ENCODE results near the gene PLPPR2. TPM values are rescaled to one million over a fixed set of nuclear protein-coding genes. Genes with fewer than 3 reads are reported as not detected.
"Not testable (repeated sequence)": the region's sequence is repeated elsewhere in the genome, so short reads cannot be mapped to it uniquely, and the experiment has no call there.

PLPPR2 gene
- polyA plus RNA-seq (2011; rRNA removed) = 13.8 and 18.5 TPM in 2 replicates
- 11.5 and 21.1 TPM in 2 replicates for polyA minus RNA-seq (2011; rRNA and poly(A)+ RNA removed)

DNA sequence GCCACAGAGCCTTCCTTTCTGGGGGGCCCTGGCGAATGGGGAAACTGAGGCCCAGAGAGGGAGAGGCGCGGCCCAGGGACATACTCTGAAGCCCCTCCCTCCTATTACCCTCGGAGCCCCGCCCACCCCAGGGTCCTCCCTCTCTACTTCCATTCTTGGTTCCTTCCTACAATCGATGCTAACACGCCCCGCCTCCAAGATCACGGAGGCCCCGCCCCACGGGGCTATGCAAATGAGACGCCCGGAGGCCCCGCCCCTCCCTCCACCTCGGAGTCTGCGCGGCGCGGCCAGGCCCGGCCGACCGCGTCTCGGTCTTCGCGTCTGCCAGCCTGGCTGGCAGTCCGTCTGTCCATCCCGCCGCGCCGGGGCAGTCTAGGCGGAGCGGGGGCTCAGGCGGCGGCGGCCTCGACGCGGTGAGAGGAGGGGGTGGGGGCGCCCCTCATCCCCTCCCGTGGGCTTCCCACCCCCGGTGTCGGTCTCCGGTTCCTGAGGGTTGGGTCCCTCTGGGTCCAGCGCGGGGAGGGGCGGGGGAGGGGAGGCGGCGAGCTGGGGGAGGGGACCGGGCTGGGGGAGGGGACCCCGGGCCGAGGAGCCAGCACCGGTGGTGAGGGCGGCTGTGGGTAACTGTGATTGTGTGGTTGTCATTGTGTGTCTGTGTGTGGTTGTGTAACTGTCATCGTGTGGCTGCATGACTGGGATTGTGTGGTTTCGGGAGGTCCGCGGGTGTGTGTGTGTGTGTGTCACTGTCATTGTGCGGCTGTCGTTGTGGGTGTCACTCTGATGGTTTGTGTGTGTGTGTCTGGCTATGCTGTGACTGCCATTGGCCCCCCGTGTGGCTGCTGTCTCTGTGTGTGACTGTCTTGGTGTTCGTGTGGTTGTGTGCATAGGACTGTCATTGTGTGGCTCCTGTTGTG lies at the start of gene PLPPR2:
Gene PLPPR2, plus strand, starts transcription at position 273 of the 914 bp plus-strand sequence. CDS start 2,242 bp downstream, outside the sequence.
- no peak for TF ChIP-seq CTCF (IDR thresholded peaks at IDR 0.05; ENCODE audit: low read depth, low read length)
- peak; percentile 46 for DNase-seq (ENCODE audit: low read depth, low spot score)
- peak within 1 kb of the TSS; percentile 11 for H3K27ac ChIP-seq (ENCODE audit: low read depth, low read length)
- H3K27me3 ChIP-seq (ENCODE audit: control insufficient read depth, insufficient read depth, low read length) = no peaks in the 10 kb centered on the region
- ChIA-PET CTCF (no interaction called here), POLR2A (no interaction called here)
- no peaks in the 10 kb centered on the region for H3K9me3 ChIP-seq (ENCODE audit: control insufficient read depth, insufficient read depth, low read length)
- peak within 1 kb of the TSS; percentile 81 for H3K4me3 ChIP-seq (ENCODE audit: low read depth, low read length)

- H3K9me3 ChIP-seq (ENCODE audit: control insufficient read depth, insufficient read depth, low read length) = no peaks in the 10 kb centered on the region
- no peak overlapping the region for H3K4me3 ChIP-seq (ENCODE audit: low read depth, low read length)
- no peak for TF ChIP-seq CTCF (IDR thresholded peaks at IDR 0.05; ENCODE audit: low read depth, low read length)
- ChIA-PET CTCF (interaction anchor here (1.8 kb wide), 1 partner anchor 12 kb away, joined by 6 read pairs; no protein-coding TSS in a partner anchor), POLR2A (no interaction called here)
- H3K27ac ChIP-seq (ENCODE audit: low read depth, low read length) = no peak overlapping the region
- peaks cover 3% of the 10 kb centered on the region for H3K27me3 ChIP-seq (ENCODE audit: control insufficient read depth, insufficient read depth, low read length)
- no peak for DNase-seq (ENCODE audit: low read depth, low spot score)
These were observed 48.9 kb upstream of the PLPPR2 start for GRCh38 chr19:11306337-11306736.

GRCh38 chr19:11320278-11320995 lies 34.8 kb upstream of the PLPPR2 start:
- POLR2A ChIA-PET = not testable (repeated sequence)

DNA sequence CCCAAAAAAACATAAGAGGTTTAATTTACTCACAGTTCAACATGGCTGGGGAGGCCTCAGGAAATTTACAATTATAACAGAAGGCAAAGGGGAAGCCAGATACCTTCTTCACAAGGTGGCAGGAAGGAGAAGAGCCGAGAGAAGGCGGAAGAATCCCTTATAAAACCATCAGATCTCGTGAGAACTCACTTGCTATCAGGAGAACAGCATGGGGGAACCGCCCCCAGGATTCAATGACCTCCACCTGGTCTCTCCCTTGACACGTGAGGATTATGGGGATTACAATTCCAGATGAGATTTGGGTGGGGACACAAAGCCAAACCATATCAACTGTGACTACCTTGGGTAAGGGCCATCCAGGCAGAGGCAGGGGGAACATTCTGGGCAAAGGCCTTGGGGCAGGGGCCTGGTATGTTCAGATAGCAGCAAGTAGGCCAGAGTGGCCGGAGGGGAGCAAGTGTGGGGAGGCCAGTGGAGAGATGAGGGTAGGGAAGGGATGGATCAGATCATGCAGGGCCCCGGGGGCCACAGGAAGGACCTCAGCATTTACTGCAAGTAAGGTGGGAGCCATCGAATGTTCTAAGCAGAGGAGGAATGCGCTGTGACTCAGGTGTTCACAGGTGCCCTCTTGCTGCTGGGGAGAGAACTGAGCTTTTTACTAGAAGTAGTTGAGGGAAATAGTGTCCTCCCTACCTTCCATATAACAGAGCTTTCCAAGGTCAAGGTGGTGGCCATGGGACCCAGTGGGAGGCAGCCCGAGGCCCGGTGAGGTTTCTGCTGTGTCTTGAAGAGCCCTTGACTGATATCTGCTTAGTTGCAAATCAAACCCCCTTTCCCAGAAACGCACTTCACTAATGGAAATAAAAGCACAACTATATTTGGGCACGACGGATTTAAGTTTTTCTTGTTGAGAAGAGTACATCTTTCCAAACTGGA lies 33.8 kb upstream of the PLPPR2 start:
- ChIA-PET POLR2A (interaction anchor here (0.7 kb wide), 1 partner anchor 21 kb away, joined by 3 read pairs; no protein-coding TSS in a partner anchor), CTCF (interaction anchor here (1.4 kb wide), 1 partner anchor 161 kb away, joined by 3 read pairs; no protein-coding TSS in a partner anchor)
- no peak for TF ChIP-seq CTCF (IDR thresholded peaks at IDR 0.05; ENCODE audit: low read depth, low read length)
- Histone ChIP-seq H3K27ac (ENCODE audit: low read depth, low read length) (no peak overlapping the region), H3K27me3 (ENCODE audit: control insufficient read depth, insufficient read depth, low read length) (no peaks in the 10 kb centered on the region), H3K9me3 (ENCODE audit: control insufficient read depth, insufficient read depth, low read length) (peaks cover 3% of the 10 kb centered on the region; the same call in 1 of the 2 replicates), H3K4me3 (ENCODE audit: low read depth, low read length) (no peak overlapping the region)
- no peak for DNase-seq (ENCODE audit: low read depth, low spot score)

More at GRCh38 chr19:11320278-11320995, 34.8 kb upstream of the PLPPR2 start:
- DNase-seq (ENCODE audit: low read depth, low spot score); H3K27ac ChIP-seq (ENCODE audit: low read depth, low read length); H3K9me3 ChIP-seq (ENCODE audit: control insufficient read depth, insufficient read depth, low read length); H3K27me3 ChIP-seq (ENCODE audit: control insufficient read depth, insufficient read depth, low read length); H3K4me3 ChIP-seq (ENCODE audit: low read depth, low read length): not testable (repeated sequence)
- CTCF ChIA-PET = interaction anchor here (1.4 kb wide), 1 partner anchor 162 kb away, joined by 3 read pairs; no protein-coding TSS in a partner anchor

All from AG04450 (cell line).